Stimulated activated naive CD8-positive, alpha-beta T cell treated with anti-CD3 and anti-CD28 coated beads, Interleukin-15, Interleukin-2, amounts not matched to agents 100 U/mL and 50 U/mL, for 24 hours (primary cell): ENCODE results near the gene PRR36.

Experiments
- ATAC-seq: fragments of 150-1000 bp; cut with Tn5 transposase; one replicate; pipeline ENCODE4 v1.10.0; 2021
- DNase-seq: peaks from one replicate; pipeline ENCODE4 v3.0.0; 2021

The PRR36 gene

DNA sequence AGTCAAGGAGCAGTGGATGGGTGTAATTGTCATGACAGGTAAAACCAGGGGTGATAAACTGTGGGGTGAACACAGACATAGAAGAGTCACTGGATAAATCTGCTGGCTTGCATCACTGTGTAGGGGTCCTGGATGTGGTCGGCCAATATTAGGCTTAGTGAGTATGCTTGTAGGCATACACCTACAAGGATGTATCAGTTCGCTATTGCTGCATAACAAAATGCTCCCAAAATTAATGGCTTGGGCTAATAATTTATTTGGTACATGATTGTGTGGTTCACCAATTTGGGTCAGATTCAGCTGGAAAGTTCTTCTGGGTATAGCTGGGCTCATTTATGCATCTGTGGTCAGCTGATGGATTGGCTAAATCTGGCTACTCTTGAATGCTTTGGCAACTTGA, 55.4 kb downstream of the PRR36 start:
- ATAC-seq (no peak), DNase-seq (no peak)
